H1 (cell line): ENCODE data around the gene RPL26. TPM values are rescaled to one million over a fixed set of nuclear protein-coding genes. Genes with fewer than 3 reads are reported as not detected.

Source experiments
- KDM4A ChIP-seq: IDR thresholded peaks from one replicate; pipeline ENCODE4 v1.7.1; 2012; ENCODE audit warnings: low read depth, mild to moderate bottlenecking, moderate library complexity, low read length, inconsistent platforms; ENCODE audit not compliant: severe bottlenecking
- polyA plus RNA-seq, 7 experiments: library from polyadenylated mRNA; depleted of rRNA in 3 of 7; stranded (reverse) in 5 of 7; unstranded in 2 of 7; fragments of >200 nt in 5 of 7; fragments of 200-250 nt in 2 of 7; gene quantifications; 1 replicate in 5 of 7; 2 replicates in 1 of 7; 4 replicates in 1 of 7; pipeline versions ENCODE4 v1.2.1 to v1.2.3, GENCODE V29; 2011 to 2013; ENCODE audit warnings: missing spikeins in 2 of 7, mixed read lengths in 2 of 7
- total RNA-seq: library from RNA; stranded (reverse); fragmentation: NEBNext Ultra II Directional; extraction: Animal tissue kit (Norgen Biotek cat#: 25700); gene quantifications from 2 replicates; pipeline ENCODE4 v1.2.1, GENCODE V29; 2021

RPL26 gene
- total and polyA plus RNA-seq, 2 of the 8 experiments (the other 6 are each of a cell fraction or from before 2014, with no cell fraction given): 1,963 to 2,554 TPM

GRCh38 chr17:8366231-8366630 is 16.8 kb downstream of the RPL26 start (continued):
- TF ChIP-seq KDM4A: no peak
